NCI-H2081 (cell line): Measurements from ENCODE around the gene CPED1.
"Not testable (repeated sequence)": the region's sequence is repeated elsewhere in the genome, so short reads cannot be mapped to it uniquely, and the experiment has no call there.

Source experiments
- DNase-seq, 2 experiments: peaks; one replicate each; lab custom pipeline; 2025; lab: John Stamatoyannopoulos, UW

The CPED1 gene

GRCh38 chr7:121020249-121020988 is 31.9 kb downstream of the CPED1 start:
- DNase-seq = no peak

- DNase-seq = no peak
These were observed 32.8 kb downstream of the CPED1 start for GRCh38 chr7:121020989-121021969.

- DNase-seq = no peak
These were observed 34.7 kb downstream of the CPED1 start for GRCh38 chr7:121023194-121023593.

- no peak for DNase-seq
These were observed 35.4 kb downstream of the CPED1 start for GRCh38 chr7:121023683-121024511.

GRCh38 chr7:121024611-121025010 is 36.1 kb downstream of the CPED1 start:
- no peak for DNase-seq

- no peak for DNase-seq
These were observed 37.6 kb downstream of the CPED1 start for GRCh38 chr7:121026159-121026558.

GRCh38 chr7:121026577-121027111 is 38.1 kb downstream of the CPED1 start:
- DNase-seq = no peak

GRCh38 chr7:121027761-121028669 is 39.5 kb downstream of the CPED1 start:
- no peak for DNase-seq

GRCh38 chr7:121029302-121029701 is 40.8 kb downstream of the CPED1 start:
- no peak for DNase-seq

GRCh38 chr7:121030308-121030707 is 41.8 kb downstream of the CPED1 start:
- DNase-seq = no peak

GRCh38 chr7:121032645-121033460 is 44.3 kb downstream of the CPED1 start:
- DNase-seq = no peak

GRCh38 chr7:121034929-121035328 is 46.4 kb downstream of the CPED1 start:
- DNase-seq = no peak

GRCh38 chr7:121036776-121037175 is 48.3 kb downstream of the CPED1 start:
- not testable (repeated sequence) for DNase-seq

GRCh38 chr7:121037329-121037728 is 48.8 kb downstream of the CPED1 start:
- DNase-seq = not testable (repeated sequence)

GRCh38 chr7:121037957-121038716 is 49.6 kb downstream of the CPED1 start:
- DNase-seq = no peak

GRCh38 chr7:121038717-121039509 is 50.4 kb downstream of the CPED1 start:
- no peak for DNase-seq

GRCh38 chr7:121039510-121039822 is 51.0 kb downstream of the CPED1 start:
- no peak for DNase-seq

GRCh38 chr7:121039994-121040393 is 51.5 kb downstream of the CPED1 start:
- no peak for DNase-seq
